GM13976 (cell line): ENCODE results near the gene TRAF1.

Source experiments
- DNase-seq: peaks from one replicate; pipeline ENCODE4 v3.0.0; 2012; ENCODE audit warnings: low spot score
- in situ Hi-C: fragments of 300-500 bp; cut with MboI; formaldehyde crosslinking; loops from one replicate; pipeline ENCODE4 v1.12.0; 2022; ENCODE audit warnings: low sequenced_read_pairs, mixed read lengths, inconsistent platforms; ENCODE audit not compliant: unreplicated experiment
- TF ChIP-seq, protein P1 (sequence below): IDR thresholded peaks from 2 replicates; pipeline ENCODE4 v1.5.1; 2012; ENCODE audit warnings: borderline replicate concordance, mild to moderate bottlenecking; ENCODE audit not compliant: insufficient read depth; ENCODE audit errors: extremely low read depth, missing control alignments, control extremely low read depth

TRAF1 gene

DNA sequence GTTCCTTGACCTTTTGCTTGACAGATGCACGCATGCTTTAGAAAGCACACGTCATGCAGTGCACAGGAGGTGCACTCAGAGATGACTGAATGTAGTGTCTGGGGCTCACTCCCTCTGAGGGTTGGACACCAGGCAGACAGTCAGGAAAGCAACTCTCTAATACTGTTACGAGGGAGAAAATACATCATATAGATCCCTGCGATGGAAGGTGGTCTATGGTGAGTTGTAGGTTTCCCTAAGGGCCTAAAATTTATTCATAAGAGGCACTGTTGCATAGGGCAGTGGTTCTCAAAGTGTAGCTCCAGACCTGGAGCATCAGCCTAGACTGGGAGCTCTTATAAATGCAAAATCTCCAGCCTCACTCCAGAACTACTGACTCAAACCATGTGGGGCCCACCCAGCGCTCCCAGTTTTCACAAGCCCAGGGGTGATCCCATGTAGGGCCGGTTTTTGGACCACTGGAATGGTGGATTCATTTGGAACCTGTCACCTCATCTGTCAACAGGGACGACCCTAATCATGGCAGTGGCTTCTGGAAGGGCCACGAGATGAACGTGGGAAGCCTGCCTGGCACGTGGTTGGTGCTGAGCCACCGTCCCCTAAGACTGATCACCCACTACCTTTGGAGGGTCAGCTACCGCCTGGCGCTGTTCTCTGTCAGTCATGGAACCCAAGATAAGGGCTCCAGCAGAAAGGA lies 32.8 kb downstream of the TRAF1 start:
- in situ Hi-C loops: no loop called here
- TF ChIP-seq, protein P1, sequence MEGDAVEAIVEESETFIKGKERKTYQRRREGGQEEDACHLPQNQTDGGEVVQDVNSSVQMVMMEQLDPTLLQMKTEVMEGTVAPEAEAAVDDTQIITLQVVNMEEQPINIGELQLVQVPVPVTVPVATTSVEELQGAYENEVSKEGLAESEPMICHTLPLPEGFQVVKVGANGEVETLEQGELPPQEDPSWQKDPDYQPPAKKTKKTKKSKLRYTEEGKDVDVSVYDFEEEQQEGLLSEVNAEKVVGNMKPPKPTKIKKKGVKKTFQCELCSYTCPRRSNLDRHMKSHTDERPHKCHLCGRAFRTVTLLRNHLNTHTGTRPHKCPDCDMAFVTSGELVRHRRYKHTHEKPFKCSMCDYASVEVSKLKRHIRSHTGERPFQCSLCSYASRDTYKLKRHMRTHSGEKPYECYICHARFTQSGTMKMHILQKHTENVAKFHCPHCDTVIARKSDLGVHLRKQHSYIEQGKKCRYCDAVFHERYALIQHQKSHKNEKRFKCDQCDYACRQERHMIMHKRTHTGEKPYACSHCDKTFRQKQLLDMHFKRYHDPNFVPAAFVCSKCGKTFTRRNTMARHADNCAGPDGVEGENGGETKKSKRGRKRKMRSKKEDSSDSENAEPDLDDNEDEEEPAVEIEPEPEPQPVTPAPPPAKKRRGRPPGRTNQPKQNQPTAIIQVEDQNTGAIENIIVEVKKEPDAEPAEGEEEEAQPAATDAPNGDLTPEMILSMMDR: no peak
- no peak for DNase-seq

DNA sequence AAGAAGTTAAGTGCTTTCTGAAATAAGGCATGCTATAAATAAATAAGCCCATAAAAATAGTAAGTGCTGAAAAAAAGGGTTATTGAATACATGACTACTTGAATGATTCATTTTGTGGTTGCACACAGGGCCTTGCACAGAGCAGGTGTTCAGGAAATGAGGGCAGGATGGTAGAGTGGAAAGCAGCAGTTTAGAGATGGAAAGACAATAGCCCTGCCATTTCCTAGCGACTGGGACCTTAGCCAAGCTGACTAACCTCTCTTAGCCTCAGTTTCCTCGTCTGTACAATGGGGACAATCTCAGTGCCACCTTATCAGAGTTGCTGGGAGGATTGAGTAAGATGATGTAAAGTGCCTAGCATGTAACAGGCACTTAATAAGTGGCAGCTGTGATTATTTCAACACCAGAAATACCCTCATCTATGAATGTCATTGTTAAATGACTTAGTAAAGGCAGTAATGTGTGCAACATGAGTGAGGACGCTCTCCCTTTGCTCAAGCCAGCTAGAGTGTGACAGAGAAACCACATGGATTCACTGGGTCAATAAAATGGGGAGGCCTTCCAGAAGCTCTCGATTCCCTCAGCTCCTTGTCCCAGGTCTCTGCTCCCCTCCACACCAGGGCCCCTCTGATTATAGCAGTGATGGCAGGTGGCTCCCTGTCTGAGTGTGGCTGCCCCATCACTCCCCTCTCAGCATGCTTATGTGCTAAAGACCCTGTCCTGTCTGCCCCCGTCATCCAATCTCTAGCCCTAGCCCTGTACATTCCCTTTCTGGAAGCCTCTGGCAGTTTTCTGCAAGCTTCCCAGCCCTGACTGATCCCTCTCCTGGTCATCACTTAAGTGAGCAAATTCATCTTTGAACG lies 33.6 kb downstream of the TRAF1 start:
- TF ChIP-seq, protein P1: no peak
- in situ Hi-C loops: no loop called here
- DNase-seq: peak; percentile 74

DNA sequence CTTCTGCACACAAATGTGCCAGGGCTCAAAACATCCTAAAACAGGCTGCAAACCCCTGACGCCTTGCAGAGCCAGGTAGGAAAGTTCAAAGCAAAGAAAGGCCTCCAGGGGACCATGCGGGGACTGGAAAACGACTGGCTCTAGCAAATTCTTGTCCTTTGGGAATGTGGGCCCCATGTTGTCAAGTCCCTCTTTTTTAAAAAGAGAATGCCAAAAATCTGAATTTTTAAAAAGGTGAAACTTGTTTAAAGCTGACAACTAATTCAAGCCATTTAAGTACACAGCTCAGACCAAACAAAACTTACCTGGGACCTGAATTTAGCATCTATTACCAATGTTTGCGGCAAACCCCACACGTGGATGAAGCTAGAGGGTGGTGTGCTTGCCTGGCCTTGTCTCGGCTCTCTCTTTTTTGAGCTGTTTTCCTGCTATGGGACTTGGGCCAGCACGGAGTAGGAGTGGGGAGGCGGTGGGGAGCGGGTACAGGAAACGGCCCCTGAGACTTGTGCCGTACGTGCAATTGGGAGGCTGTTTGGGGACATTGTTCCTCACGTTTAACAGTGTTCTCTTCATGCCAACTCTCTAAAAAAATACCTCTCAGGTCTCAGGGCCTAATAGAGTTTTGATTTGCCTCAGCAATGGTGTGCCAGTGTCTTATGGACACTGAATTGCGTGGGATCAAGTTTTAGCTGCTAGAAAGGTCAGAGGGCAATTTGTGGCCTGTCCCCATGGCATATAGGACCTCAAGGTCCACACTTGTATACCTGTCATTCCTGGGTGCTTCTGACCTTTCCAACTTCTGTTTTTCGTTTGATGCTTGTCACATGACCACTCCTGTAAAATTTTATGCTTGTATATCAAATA lies 34.5 kb downstream of the TRAF1 start:
- no peak for DNase-seq
- in situ Hi-C loops: no loop called here
- TF ChIP-seq, protein P1: no peak

DNA sequence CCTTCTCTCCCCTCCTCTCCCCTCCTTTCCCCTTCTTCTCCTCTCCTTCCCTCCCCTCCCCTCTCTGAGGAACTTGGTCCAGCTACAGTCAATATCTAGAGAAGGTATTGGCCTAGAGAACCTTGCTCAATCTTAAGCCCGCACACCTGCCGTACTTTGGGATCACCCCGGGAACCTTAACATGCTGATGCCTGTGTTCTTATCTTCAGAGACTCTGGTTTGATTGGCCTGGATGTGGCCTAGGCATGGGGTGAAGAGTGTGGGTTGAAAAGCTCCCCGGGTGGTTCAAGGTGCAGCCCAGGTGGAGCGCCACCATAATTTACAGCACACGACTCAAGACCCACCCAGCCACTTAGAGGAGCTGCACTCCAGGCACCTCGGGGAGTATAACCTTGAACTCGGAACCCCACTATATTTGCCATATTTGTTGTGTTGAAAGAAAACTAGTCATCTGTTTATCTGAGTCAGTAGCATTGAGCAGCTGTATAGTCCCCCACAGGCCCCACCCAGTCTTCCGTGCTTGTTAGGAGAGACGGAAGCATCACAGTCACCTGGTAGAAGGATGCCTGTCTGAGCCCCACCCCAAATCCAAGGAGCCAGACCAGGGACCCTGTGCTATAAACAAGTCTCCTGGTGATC lies 35.2 kb downstream of the TRAF1 start:
- DNase-seq: no peak
- in situ Hi-C loops: no loop called here
- TF ChIP-seq, protein P1: no peak

DNA sequence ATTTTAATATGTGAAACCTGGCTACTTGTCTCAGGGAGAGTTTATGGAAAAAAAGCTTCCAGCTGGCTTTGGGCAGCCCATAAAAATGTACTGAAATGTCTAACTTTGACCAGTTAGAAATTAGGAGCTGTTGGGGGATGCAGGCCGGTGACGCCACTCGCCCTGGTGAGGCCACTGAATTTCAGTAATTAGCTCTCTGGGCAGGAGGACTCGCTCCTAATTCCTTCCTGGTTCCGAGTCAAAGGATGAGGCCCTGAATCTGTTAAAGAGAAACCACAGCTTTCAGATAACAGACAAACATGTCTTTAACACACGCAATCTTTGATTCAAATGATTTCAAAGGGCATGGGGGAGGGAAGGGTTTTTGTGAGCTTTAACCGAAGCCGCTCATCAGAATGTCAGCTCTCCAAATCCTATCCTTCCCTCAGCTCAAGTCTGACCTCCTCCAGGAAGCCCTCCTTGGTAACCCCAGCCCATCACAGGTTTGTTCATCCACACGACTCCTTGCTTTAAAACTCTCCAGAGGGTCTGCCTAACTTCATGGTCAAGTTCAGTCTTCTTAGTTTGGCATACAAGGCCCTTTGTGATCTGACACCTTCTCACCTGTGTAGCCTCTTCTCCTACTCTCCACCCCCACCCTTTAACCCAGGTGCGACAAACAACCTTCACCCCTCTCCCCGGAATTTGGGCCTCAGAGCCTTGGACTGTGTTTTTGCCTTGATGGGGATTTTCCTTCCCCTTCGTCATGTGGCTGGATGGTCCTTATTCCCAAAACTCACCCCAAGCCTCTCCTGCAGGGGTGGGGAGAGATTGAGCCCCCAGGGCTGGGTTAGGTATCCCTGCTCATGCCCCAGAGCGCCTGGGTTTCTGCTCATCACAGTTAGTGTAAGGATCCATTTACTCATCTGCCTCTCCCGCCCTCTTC lies 36.0 kb downstream of the TRAF1 start:
- TF ChIP-seq, protein P1: no peak
- DNase-seq: no peak
- in situ Hi-C loops: no loop called here
